ENCODE measurements around the gene IL17REL.
"Not testable (repeated sequence)": the region's sequence is repeated elsewhere in the genome, so short reads cannot be mapped to it uniquely, and the experiment has no call there.

Gene IL17REL

GRCh38 chr22:49945042-49945794, 67.3 kb downstream of the IL17REL start:
- DNase-seq (ENCODE audit: low read depth in 2 of 2), result not testable (repeated sequence)
